Cardiac ventricle fibroblast (primary cell): ENCODE data around the gene ACVR2A. TPM values are rescaled to one million over a fixed set of nuclear protein-coding genes. Genes with fewer than 3 reads are reported as not detected.

Experiments
- total RNA-seq: library from RNA; depleted of rRNA; stranded (reverse); fragments of >200 nt; gene quantifications from 2 replicates; pipeline ENCODE4 v1.2.3, GENCODE V29; 2015

Gene ACVR2A
- 8.8 and 14.2 TPM in 2 replicates for total RNA-seq

DNA sequence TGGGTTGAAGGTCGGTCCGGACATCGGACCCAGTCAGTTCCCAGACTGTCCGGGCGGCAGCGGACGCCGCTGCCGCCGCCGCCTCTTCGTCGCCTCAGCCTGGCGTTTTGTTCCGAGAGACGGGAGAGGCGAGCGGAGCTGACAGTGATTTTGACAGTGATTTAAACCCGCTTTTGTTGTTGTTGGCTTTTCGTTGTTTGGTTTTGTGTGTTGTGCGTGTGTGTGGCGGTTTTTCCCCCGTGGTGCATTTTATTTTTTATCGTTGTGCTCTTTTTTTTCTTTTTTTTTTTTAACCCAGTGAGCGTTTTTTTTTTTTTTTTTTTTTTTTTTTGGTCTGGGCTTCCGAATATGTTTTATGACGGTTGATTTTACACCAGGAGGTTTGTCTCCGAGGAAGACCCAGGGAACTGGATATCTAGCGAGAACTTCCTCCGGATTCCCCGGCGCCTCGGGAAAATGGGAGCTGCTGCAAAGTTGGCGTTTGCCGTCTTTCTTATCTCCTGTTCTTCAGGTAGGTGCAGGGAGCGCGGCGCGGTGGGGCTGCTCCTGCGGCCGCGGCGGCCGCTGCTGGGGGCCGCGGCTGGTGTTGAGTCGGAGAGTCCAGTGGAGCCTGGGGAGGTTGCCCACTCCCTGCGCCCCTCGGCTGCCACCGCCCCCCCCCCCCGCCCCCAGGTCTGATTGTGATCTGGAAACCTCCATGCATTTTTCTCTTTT, at the start of gene ACVR2A:
Gene ACVR2A, plus strand, starts transcription at position 333 of the 714 bp plus-strand sequence. Its CDS starts 124 bp downstream, at position 457.

Other genes with a start within 250 kb of the ACVR2A start
- 20.5 and 30.0 TPM in 2 replicates for gene ORC4, start 175.7 kb downstream of the ACVR2A start, total RNA-seq
- 17.5 and 25.8 TPM in 2 replicates for gene MBD5, start 176.1 kb downstream of the ACVR2A start, total RNA-seq